Panc1 (cell line): ENCODE measurements around the gene PLCB1. TPM values are rescaled to one million over a fixed set of nuclear protein-coding genes. Genes with fewer than 3 reads are reported as not detected.

Experiments used
- ATAC-seq: fragments of 200-7000 bp; cut with Tn5 transposase; 2 replicates; pipeline ENCODE4 v1.9.1; 2020; ENCODE audit warnings: mild to moderate bottlenecking, moderate library complexity
- BruUV-seq: library from RNA; stranded (reverse); fragments of 400-500 nt; replicated peaks from 2 replicates; lab custom pipeline; 2021; lab: Mats Ljungman, UMichigan
- CTCF ChIA-PET: fragments of 300-600 bp; sonication (Branson Sonifier 250); formaldehyde crosslinking; loops from one replicate; lab custom pipeline; 2022; ENCODE audit warnings: antibody characterized with exemption; lab: Charles Lee
- POLR2A ChIA-PET: fragments of 300-600 bp; sonication (Branson Sonifier 250); formaldehyde crosslinking; loops from one replicate; lab custom pipeline; 2022; ENCODE audit warnings: antibody characterized with exemption; lab: Charles Lee
- DNase-seq: peaks from one replicate; pipeline ENCODE4 v3.0.0-alpha.2; 2010; ENCODE audit warnings: low read depth, low spot score
- H3K27ac ChIP-seq: 2 replicates; pipeline ENCODE4 v1.5.1; 2011; ENCODE audit warnings: mild to moderate bottlenecking, low read length, inconsistent platforms
- H3K27me3 ChIP-seq: fragments of 200-500 bp; sonication (Bioruptor generic); 2 replicates; pipeline ENCODE4 v1.6.0; 2014; ENCODE audit warnings: low read length, inconsistent platforms; ENCODE audit not compliant: control insufficient read depth, insufficient read depth
- H3K36me3 ChIP-seq: fragments of 200-500 bp; sonication (Bioruptor generic); 2 replicates; pipeline ENCODE4 v1.5.1; 2014; ENCODE audit warnings: inconsistent platforms, mild to moderate bottlenecking, low read length, moderate library complexity; ENCODE audit not compliant: control insufficient read depth, insufficient read depth
- H3K4me1 ChIP-seq: 2 replicates; pipeline ENCODE4 v1.5.1; 2011; ENCODE audit warnings: inconsistent platforms, mild to moderate bottlenecking, low read length, moderate library complexity; ENCODE audit not compliant: control insufficient read depth, insufficient read depth
- H3K4me3 ChIP-seq, 2 experiments: 2 replicates each; pipeline ENCODE4 v1.5.1; 2011 to 2012; ENCODE audit warnings: low read depth in 2 of 2, low read length in 2 of 2, mild to moderate bottlenecking in 2 of 2, inconsistent platforms in 1 of 2, moderate library complexity in 1 of 2
- H3K9me3 ChIP-seq: fragments of 200-500 bp; sonication (Bioruptor generic); 2 replicates; pipeline ENCODE4 v1.5.1; 2014; ENCODE audit warnings: low read depth, mild to moderate bottlenecking, inconsistent platforms, low read length, moderate library complexity; ENCODE audit not compliant: control insufficient read depth, insufficient read depth
- CTCF ChIP-seq: fragments of 450-650 bp; IDR thresholded peaks from 2 replicates; pipeline ENCODE4 v1.5.1; 2017; ENCODE audit warnings: mild to moderate bottlenecking
- POLR2AphosphoS5 ChIP-seq: IDR thresholded peaks from 2 replicates; pipeline ENCODE4 v1.6.1; 2012; ENCODE audit warnings: mild to moderate bottlenecking, low read depth, low read length, moderate library complexity
- REST ChIP-seq, 2 experiments: IDR thresholded peaks; 2 replicates each; pipeline ENCODE4 v1.6.1; 2011 to 2012; ENCODE audit warnings: low read depth in 2 of 2, control low read depth in 1 of 2, low read length in 1 of 2, mild to moderate bottlenecking in 1 of 2, moderate library complexity in 1 of 2; ENCODE audit not compliant: insufficient read depth in 1 of 2
- SIN3A ChIP-seq: IDR thresholded peaks from 2 replicates; pipeline ENCODE4 v1.6.1; 2012; ENCODE audit warnings: low read depth, mild to moderate bottlenecking, low read length, moderate library complexity, borderline replicate concordance; ENCODE audit not compliant: insufficient read depth
- TCF7L2 ChIP-seq: IDR thresholded peaks from 2 replicates; pipeline ENCODE4 v1.6.1; 2011; ENCODE audit warnings: mild to moderate bottlenecking, low read depth, low read length, inconsistent platforms
- in situ Hi-C: cut with HindIII; loops from 2 replicates; pipeline ENCODE4 v1.10.0; 2016; ENCODE audit warnings: low sequenced_read_pairs, low pct_unique_long_range_greater_than_20kb
- intact Hi-C: fragments of 100-400 bp; cut with micrococcal nuclease; formaldehyde crosslinking; loops from one replicate; pipeline ENCODE4 v1.10.0; 2022; ENCODE audit not compliant: unreplicated experiment
- total RNA-seq: library from RNA; stranded (reverse); gene quantifications from one replicate; pipeline ENCODE4 v1.2.1, GENCODE V29; 2021; ENCODE audit not compliant: unreplicated experiment

PLCB1 gene
- total RNA-seq, 1 experiment from 2014 or later, result 0.59 TPM

GRCh38 chr20:8693709-8694108 lies 561.6 kb downstream of the PLCB1 start:
- Histone ChIP-seq H3K27ac (no peak overlapping the region), H3K27me3 (no peaks in the 10 kb centered on the region), H3K4me3 (no peak overlapping the region), H3K36me3 (no peaks in the 10 kb centered on the region), H3K4me1 (no peaks in the 10 kb centered on the region), H3K9me3 (peaks cover 4% of the 10 kb centered on the region; the same call in 1 of the 2 replicates)
- BruUV-seq, result no TSS peak
- ATAC-seq, result no peak
- in situ Hi-C loops (no loop called here), intact Hi-C loops (no loop called here)
- no peak for DNase-seq
- no peak for TF ChIP-seq SIN3A
- no peak for TF ChIP-seq REST (IDR thresholded peaks at IDR 0.05; ENCODE audit: insufficient read depth in 1 of 2, low read depth in 2 of 2, low read length in 1 of 2)
- ChIA-PET POLR2A (no interaction called here), CTCF (no interaction called here)

GRCh38 chr20:8700756-8701155 lies 568.7 kb downstream of the PLCB1 start:
- no peak overlapping the region for H3K4me3 ChIP-seq
- in situ Hi-C loops, result no loop called here
- BruUV-seq, result no TSS peak

More at GRCh38 chr20:8700756-8701155, 568.7 kb downstream of the PLCB1 start:
- H3K4me1 ChIP-seq, result no peaks in the 10 kb centered on the region
- no peaks in the 10 kb centered on the region for H3K27me3 ChIP-seq
- POLR2A ChIA-PET, result no interaction called here
- ATAC-seq (no peak), DNase-seq (no peak)
- intact Hi-C loops, result no loop called here
- TF ChIP-seq CTCF, result no peak
- no peak for TF ChIP-seq REST (IDR thresholded peaks at IDR 0.05; ENCODE audit: insufficient read depth in 1 of 2, low read depth in 2 of 2, low read length in 1 of 2)
- TF ChIP-seq TCF7L2, result no peak
- no peak for TF ChIP-seq SIN3A
- no peak for TF ChIP-seq POLR2AphosphoS5
- CTCF ChIA-PET, result no interaction called here
- H3K27ac ChIP-seq, result no peak overlapping the region
- H3K36me3 ChIP-seq, result no peaks in the 10 kb centered on the region
- no peaks in the 10 kb centered on the region for H3K9me3 ChIP-seq
